Islet of Langerhans (tissue), 1 donor: ENCODE measurements around the gene WNT2.
"Not testable (repeated sequence)": the region's sequence is repeated elsewhere in the genome, so short reads cannot be mapped to it uniquely, and the experiment has no call there.

Experiments used
- FAIRE-seq: peaks from one replicate; lab custom pipeline; 2011; peaks lifted over from hg19 to GRCh38; lab: Jason Lieb, UNC

The WNT2 gene

GRCh38 chr7:117302396-117302795 lies 20.5 kb downstream of the WNT2 start:
- FAIRE-seq = no peak

GRCh38 chr7:117300506-117300905 lies 22.4 kb downstream of the WNT2 start:
- not testable (repeated sequence) for FAIRE-seq

GRCh38 chr7:117297606-117298005 lies 25.3 kb downstream of the WNT2 start:
- no peak for FAIRE-seq

GRCh38 chr7:117296066-117296465 lies 26.8 kb downstream of the WNT2 start:
- FAIRE-seq = no peak

GRCh38 chr7:117285826-117286225 lies 37.0 kb downstream of the WNT2 start:
- FAIRE-seq = no peak

GRCh38 chr7:117284692-117285091 lies 38.2 kb downstream of the WNT2 start:
- no peak for FAIRE-seq

GRCh38 chr7:117283779-117284178 lies 39.1 kb downstream of the WNT2 start:
- FAIRE-seq = no peak

- no peak for FAIRE-seq
Observed at GRCh38 chr7:117283371-117283770, 39.5 kb downstream of the WNT2 start.

- FAIRE-seq = no peak
Observed at GRCh38 chr7:117282239-117282812, 40.5 kb downstream of the WNT2 start.

- no peak for FAIRE-seq
Observed at GRCh38 chr7:117281562-117281961, 41.3 kb downstream of the WNT2 start.

- FAIRE-seq = no peak
Observed at GRCh38 chr7:117279931-117280557, 42.8 kb downstream of the WNT2 start.

- FAIRE-seq = no peak
Observed at GRCh38 chr7:117279203-117279602, 43.7 kb downstream of the WNT2 start.

- FAIRE-seq = no peak
Observed at GRCh38 chr7:117278040-117278439, 44.8 kb downstream of the WNT2 start.

- FAIRE-seq = no peak
Observed at GRCh38 chr7:117277576-117277975, 45.3 kb downstream of the WNT2 start.

GRCh38 chr7:117274951-117275350 lies 47.9 kb downstream of the WNT2 start:
- FAIRE-seq = no peak

- no peak for FAIRE-seq
Observed at GRCh38 chr7:117273814-117274225, 49.0 kb downstream of the WNT2 start.

- FAIRE-seq = no peak
Observed at GRCh38 chr7:117273325-117273724, 49.5 kb downstream of the WNT2 start.

GRCh38 chr7:117272017-117272759 lies 50.7 kb downstream of the WNT2 start:
- FAIRE-seq = no peak

- FAIRE-seq = no peak
Observed at GRCh38 chr7:117271566-117271965, 51.3 kb downstream of the WNT2 start.

GRCh38 chr7:117270371-117270770 lies 52.5 kb downstream of the WNT2 start:
- no peak for FAIRE-seq

GRCh38 chr7:117269886-117270285 lies 53.0 kb downstream of the WNT2 start:
- FAIRE-seq = no peak

GRCh38 chr7:117269417-117269816 lies 53.4 kb downstream of the WNT2 start:
- no peak for FAIRE-seq

GRCh38 chr7:117264716-117265115 lies 58.1 kb downstream of the WNT2 start:
- no peak for FAIRE-seq

- no peak for FAIRE-seq
Observed at GRCh38 chr7:117262546-117262945, 60.3 kb downstream of the WNT2 start.
